IPS-15b (cell line): Measurements from ENCODE around the gene MBD3L4.

Experiments used
- H3K27me3 ChIP-seq: one replicate; pipeline ENCODE4 v1.6.1; 2013; ENCODE audit warnings: low read length; ENCODE audit not compliant: control insufficient read depth, insufficient read depth
- H3K36me3 ChIP-seq: one replicate; pipeline ENCODE4 v1.6.1; 2013; ENCODE audit warnings: low read length; ENCODE audit not compliant: control insufficient read depth, insufficient read depth
- H3K4me1 ChIP-seq: one replicate; pipeline ENCODE4 v1.6.1; 2013; ENCODE audit warnings: mild to moderate bottlenecking, low read length; ENCODE audit not compliant: control insufficient read depth, insufficient read depth
- H3K4me3 ChIP-seq: one replicate; pipeline ENCODE4 v1.5.1; 2013; ENCODE audit warnings: low read depth, low read length
- H3K9ac ChIP-seq: one replicate; pipeline ENCODE4 v1.6.1; 2013; ENCODE audit warnings: low read depth, mild to moderate bottlenecking, low read length
- H3K9me3 ChIP-seq: one replicate; pipeline ENCODE4 v1.6.1; 2013; ENCODE audit warnings: mild to moderate bottlenecking, low read length; ENCODE audit not compliant: control insufficient read depth, insufficient read depth

MBD3L4 gene

DNA sequence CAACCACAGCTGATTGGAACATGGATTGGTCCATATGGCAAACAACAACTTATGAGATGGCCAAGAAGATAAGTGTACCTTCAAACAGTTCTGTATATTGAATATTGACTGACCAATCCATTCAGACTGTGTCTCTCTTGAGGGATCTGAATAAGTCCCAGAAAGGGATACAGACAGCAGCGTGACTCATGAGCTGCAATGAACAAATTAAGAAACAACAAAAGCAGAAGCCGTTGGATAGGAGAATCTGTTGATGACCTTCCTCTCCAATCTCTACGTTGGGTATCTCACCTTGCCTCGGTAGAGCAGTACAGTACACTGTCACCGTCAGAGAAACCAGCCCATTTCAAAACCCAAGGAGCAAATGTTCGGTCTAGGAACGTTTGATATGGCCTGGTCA lies 40.0 kb downstream of the MBD3L4 start:
- no peak overlapping the region for H3K4me3 ChIP-seq
- no peaks in the 10 kb centered on the region for H3K4me1 ChIP-seq
- H3K9ac ChIP-seq, result no peak overlapping the region
- H3K27me3 ChIP-seq, result no peaks in the 10 kb centered on the region
- H3K36me3 ChIP-seq, result no peaks in the 10 kb centered on the region
- H3K9me3 ChIP-seq, result peaks cover 19% of the 10 kb centered on the region

DNA sequence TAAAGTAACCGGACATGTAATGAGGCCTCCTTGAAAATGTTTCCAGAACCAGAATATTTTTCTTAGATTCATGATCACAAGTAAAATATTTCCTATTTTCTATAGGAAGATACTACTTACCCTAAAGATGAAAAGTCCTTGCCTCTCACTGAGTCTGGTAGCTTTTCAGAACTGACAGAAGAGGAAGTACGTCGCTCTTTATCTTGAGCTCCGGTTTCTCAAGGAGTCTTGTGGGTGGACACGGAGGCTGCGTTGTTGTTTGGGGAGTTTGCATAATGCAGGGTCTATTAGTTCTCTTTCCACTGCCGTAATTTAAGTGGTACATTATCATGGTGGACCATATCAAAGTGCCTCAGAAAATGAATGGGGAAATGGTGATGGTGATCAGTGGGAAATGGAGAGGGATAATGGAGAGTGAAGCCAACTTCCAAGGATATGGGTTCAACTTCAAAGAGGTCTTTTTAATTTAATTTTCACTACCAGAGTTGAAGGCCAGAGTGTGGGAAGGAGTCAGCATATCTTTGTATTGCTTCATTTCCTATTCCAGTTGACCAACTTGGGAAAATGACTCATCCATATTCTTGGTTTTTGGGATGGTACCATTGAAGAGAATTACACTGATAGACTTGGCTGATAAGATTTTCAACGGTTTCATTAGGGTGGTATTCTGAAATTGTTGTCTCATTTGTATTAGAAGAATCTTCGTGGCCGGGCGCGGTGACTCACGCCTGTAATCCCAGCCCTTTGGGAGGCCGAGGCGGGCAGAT lies 42.1 kb downstream of the MBD3L4 start:
- no peaks in the 10 kb centered on the region for H3K4me1 ChIP-seq
- no peak overlapping the region for H3K9ac ChIP-seq
- no peaks in the 10 kb centered on the region for H3K27me3 ChIP-seq
- peaks cover 22% of the 10 kb centered on the region for H3K9me3 ChIP-seq
- H3K36me3 ChIP-seq, result no peaks in the 10 kb centered on the region
- H3K4me3 ChIP-seq, result no peak overlapping the region

DNA sequence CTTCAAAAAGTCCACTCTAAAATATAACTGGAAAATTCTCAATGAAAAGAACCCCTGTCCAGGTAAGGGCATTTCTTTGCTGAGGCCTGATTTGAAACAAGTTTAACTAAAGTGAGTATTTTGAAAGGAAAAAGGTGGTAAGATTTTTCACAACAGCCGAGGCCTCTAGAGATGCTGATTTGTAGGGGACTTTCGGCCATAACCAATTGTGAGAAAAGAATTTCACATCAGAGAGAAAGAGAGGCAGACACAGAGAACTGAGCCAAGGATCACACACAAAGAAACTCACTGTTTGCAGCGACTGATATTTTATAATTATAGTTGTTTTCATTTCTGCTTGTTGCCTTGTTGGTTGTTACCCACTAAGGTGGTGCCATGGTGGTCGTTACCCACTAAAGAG lies 43.2 kb downstream of the MBD3L4 start:
- no peak overlapping the region for H3K9ac ChIP-seq
- H3K27me3 ChIP-seq, result no peaks in the 10 kb centered on the region
- peaks cover 22% of the 10 kb centered on the region for H3K9me3 ChIP-seq
- no peaks in the 10 kb centered on the region for H3K36me3 ChIP-seq
- no peak overlapping the region for H3K4me3 ChIP-seq
- H3K4me1 ChIP-seq, result no peaks in the 10 kb centered on the region

DNA sequence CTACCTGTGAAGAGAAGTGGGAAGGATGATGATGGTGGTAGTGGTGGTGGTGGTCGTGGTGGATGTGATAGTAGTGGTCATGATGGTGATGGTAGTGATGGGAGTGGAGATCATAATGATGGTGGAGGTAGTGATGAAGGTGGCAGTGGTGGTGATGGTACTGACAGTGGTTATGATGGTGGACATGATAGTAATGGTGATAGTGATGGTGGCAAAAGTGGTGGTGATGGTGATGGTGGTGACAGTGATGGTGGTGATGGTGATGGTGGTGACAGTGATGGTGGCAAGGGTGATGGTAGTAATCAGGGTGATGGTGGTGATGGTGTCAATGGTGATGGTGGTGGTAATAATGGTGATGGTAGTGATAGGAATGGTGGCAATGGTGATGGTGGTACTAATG lies 44.9 kb downstream of the MBD3L4 start:
- no peaks in the 10 kb centered on the region for H3K4me1 ChIP-seq
- no peaks in the 10 kb centered on the region for H3K36me3 ChIP-seq
- H3K9me3 ChIP-seq, result peaks cover 25% of the 10 kb centered on the region
- H3K27me3 ChIP-seq, result no peaks in the 10 kb centered on the region
- H3K4me3 ChIP-seq, result no peak overlapping the region
- no peak overlapping the region for H3K9ac ChIP-seq

DNA sequence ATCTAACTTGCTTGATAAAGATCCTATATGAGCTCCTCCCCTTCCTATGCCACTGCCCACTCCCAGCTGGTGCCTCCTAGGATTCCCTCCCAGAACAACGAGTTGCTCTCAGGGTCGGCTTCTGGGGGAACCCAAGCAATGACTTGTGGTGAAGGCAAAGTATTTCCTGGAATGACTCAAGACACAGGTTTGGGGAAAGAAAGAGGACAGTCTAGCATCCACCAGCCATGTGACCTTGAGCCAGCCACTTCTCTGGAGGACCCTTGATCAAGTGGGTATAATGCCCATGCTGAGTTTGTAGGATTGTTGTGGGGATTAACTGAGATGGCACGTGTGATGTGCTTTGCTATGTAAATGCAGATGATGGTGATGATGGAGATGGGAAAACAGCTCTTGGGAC lies 51.7 kb downstream of the MBD3L4 start:
- peaks cover 10% of the 10 kb centered on the region for H3K9me3 ChIP-seq
- no peaks in the 10 kb centered on the region for H3K27me3 ChIP-seq
- no peak overlapping the region for H3K4me3 ChIP-seq

DNA sequence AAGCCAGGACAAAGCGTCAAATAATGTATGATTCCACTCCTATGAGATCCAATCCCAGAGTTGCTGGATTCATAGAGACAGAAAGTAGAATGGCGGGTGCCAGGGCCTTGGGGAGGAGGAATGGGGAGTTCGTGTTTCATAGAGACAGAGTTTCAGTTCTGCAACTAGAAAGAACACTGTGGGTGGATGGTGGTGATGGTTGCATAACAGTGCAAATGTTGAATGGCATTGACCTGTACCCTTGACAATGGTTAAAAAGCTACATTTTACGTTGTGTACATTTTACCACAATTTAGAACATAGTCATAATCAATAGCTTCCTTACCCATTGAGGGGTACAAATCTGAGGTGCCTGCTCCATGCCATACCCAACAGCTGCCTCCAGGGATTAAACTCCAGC lies 52.1 kb downstream of the MBD3L4 start:
- no peak overlapping the region for H3K9ac ChIP-seq
- H3K4me1 ChIP-seq, result no peaks in the 10 kb centered on the region
- no peak overlapping the region for H3K4me3 ChIP-seq
- H3K27me3 ChIP-seq, result no peaks in the 10 kb centered on the region
- H3K9me3 ChIP-seq, result peaks cover 10% of the 10 kb centered on the region
- H3K36me3 ChIP-seq, result no peaks in the 10 kb centered on the region

More for the DNA sequence above, 51.7 kb downstream of the MBD3L4 start:
- Histone ChIP-seq H3K4me1 (no peaks in the 10 kb centered on the region), H3K36me3 (no peaks in the 10 kb centered on the region), H3K9ac (no peak overlapping the region)
